GM12878 (cell line): ENCODE measurements around the gene LURAP1L. TPM values are rescaled to one million over a fixed set of nuclear protein-coding genes. Genes with fewer than 3 reads are reported as not detected.

Experiments used
- ATAC-seq: fragments of 200-7000 bp; cut with Tn5 transposase; 3 replicates; pipeline ENCODE4 v1.9.1; 2020; ENCODE audit warnings: mild to moderate bottlenecking, moderate library complexity
- BruUV-seq: library from RNA; stranded (reverse); fragments of 400-500 nt; replicated peaks from 2 replicates; lab custom pipeline; 2021; lab: Mats Ljungman, UMichigan
- CTCF ChIA-PET: fragments of 300-600 bp; sonication (Branson Sonifier 250); formaldehyde crosslinking; extraction: SDS; loops from one replicate; lab custom pipeline; 2021; ENCODE audit warnings: inconsistent platforms; lab: Yijun Ruan, JAX
- POLR2A ChIA-PET: fragments of 350-600 bp; formaldehyde crosslinking; extraction: SDS; loops from one replicate; lab custom pipeline; 2021; ENCODE audit warnings: inconsistent platforms; lab: Charles Lee
- RAD21 ChIA-PET: fragments of 300-600 bp; sonication (Branson Sonifier 250); formaldehyde crosslinking; loops from one replicate; lab custom pipeline; 2023; ENCODE audit warnings: antibody characterized with exemption; ENCODE audit not compliant: unreplicated experiment; lab: Charles Lee
- SMC1A ChIA-PET: fragments of 300-600 bp; sonication (Branson Sonifier 250); formaldehyde crosslinking; loops from one replicate; lab custom pipeline; 2023; ENCODE audit not compliant: unreplicated experiment, uncharacterized antibody; lab: Charles Lee
- DNase-seq: peaks from one replicate; pipeline ENCODE4 v3.0.0-alpha.2; 2011; ENCODE audit warnings: low read depth, low spot score
- FAIRE-seq: peaks from 3 replicates; lab custom pipeline; 2011; peaks lifted over from hg19 to GRCh38; lab: Jason Lieb, UNC
- H2AFZ ChIP-seq: 2 replicates; pipeline ENCODE4 v1.6.0; 2011; ENCODE audit warnings: low read depth, low read length, control low read depth; ENCODE audit not compliant: control insufficient read depth
- H3K27ac ChIP-seq: 2 replicates; pipeline ENCODE4 v1.5.1; 2011; ENCODE audit warnings: control low read depth; ENCODE audit not compliant: control insufficient read depth, insufficient read depth
- H3K27me3 ChIP-seq, 2 experiments: replicated peaks in 1 of 2; 2 replicates each; pipeline versions ENCODE4 v1.6.0 to v1.6.1; 2011; ENCODE audit warnings: low read length in 1 of 2; ENCODE audit not compliant: control insufficient read depth in 2 of 2, insufficient read depth in 2 of 2
- H3K36me3 ChIP-seq, 2 experiments: 2 replicates each; pipeline ENCODE4 v1.5.1; 2011; ENCODE audit warnings: low read length in 1 of 2; ENCODE audit not compliant: control insufficient read depth in 2 of 2, insufficient read depth in 2 of 2
- H3K4me1 ChIP-seq: 2 replicates; pipeline ENCODE4 v1.6.1; 2011; ENCODE audit warnings: mild to moderate bottlenecking, low read length, moderate library complexity, mixed read lengths; ENCODE audit not compliant: control insufficient read depth, insufficient read depth
- H3K4me2 ChIP-seq: 2 replicates; pipeline ENCODE4 v1.6.0; 2011; ENCODE audit warnings: control low read depth; ENCODE audit not compliant: control insufficient read depth, insufficient read depth
- H3K4me3 ChIP-seq: fragments of 200-600 bp; sonication (generic); 2 replicates; pipeline ENCODE4 v1.5.1; 2016
- H3K79me2 ChIP-seq: 2 replicates; pipeline ENCODE4 v1.6.0; 2011; ENCODE audit warnings: low read length; ENCODE audit not compliant: control insufficient read depth, insufficient read depth
- H3K9ac ChIP-seq: 2 replicates; pipeline ENCODE4 v1.8.0; 2011; ENCODE audit warnings: low read length, control low read depth, mixed read lengths; ENCODE audit not compliant: control insufficient read depth, insufficient read depth
- H3K9me3 ChIP-seq: replicated peaks from 3 replicates; pipeline ENCODE4 v1.5.1; 2011; ENCODE audit warnings: mild to moderate bottlenecking, low read length; ENCODE audit not compliant: control insufficient read depth, insufficient read depth
- H4K20me1 ChIP-seq: 2 replicates; pipeline ENCODE4 v1.6.0; 2011; ENCODE audit not compliant: control insufficient read depth, insufficient read depth
- BHLHE40 ChIP-seq, 2 experiments: fragments of 450-650 bp in 1 of 2; IDR thresholded peaks; 2 replicates each; pipeline ENCODE4 v1.6.1; 2011 to 2017; ENCODE audit warnings: low read depth in 2 of 2, borderline replicate concordance in 1 of 2, improper control_type of control experiment in 1 of 2, low read length in 1 of 2, mild to moderate bottlenecking in 1 of 2
- CREM ChIP-seq: IDR thresholded peaks from 2 replicates; pipeline ENCODE4 v1.6.1; 2014; ENCODE audit warnings: antibody characterized with exemption, low read depth
- EP300 ChIP-seq, 2 experiments: fragments of 150-350 bp in 1 of 2; IDR thresholded peaks; 2 replicates each; pipeline ENCODE4 v1.6.1; 2011 to 2012; ENCODE audit warnings: low read depth in 2 of 2, low read length in 2 of 2, borderline replicate concordance in 1 of 2, improper control_type of control experiment in 1 of 2, inconsistent platforms in 1 of 2; ENCODE audit not compliant: control insufficient read depth in 1 of 2
- HSF1 ChIP-seq: fragments of 150-350 bp; IDR thresholded peaks from 2 replicates; pipeline ENCODE4 v1.6.1; 2014; ENCODE audit warnings: mild to moderate bottlenecking, low read depth, low read length
- MEF2A ChIP-seq: IDR thresholded peaks from 2 replicates; pipeline ENCODE4 v1.6.1; 2011; ENCODE audit warnings: low read depth, mild to moderate bottlenecking, low read length, moderate library complexity; ENCODE audit not compliant: insufficient read depth
- WGBS: methylation state at CpG from one replicate; pipeline ENCODE4 v1.1.6; 2016; ENCODE audit warnings: low lambda C conversion rate; ENCODE audit not compliant: insufficient replicate concordance, insufficient coverage; ENCODE audit errors: missing lambda C conversion rate; 5-methylcytosine and 5-hydroxymethylcytosine counted together
- in situ Hi-C: fragments of 300-500 bp; cut with MboI; formaldehyde crosslinking; loops from 9 replicates; pipeline ENCODE4 v1.14.3; 2018; ENCODE audit warnings: mixed read lengths
- intact Hi-C: fragments of 100-400 bp; cut with micrococcal nuclease; formaldehyde crosslinking; loops from one replicate; pipeline ENCODE4 v1.14.2; 2022; ENCODE audit not compliant: unreplicated experiment
- polyA plus RNA-seq, 11 experiments: library from polyadenylated mRNA; depleted of rRNA in 4 of 11; unstranded in 6 of 11; stranded (reverse) in 5 of 11; fragments of >200 nt; fragmentation: Nextera tagmentation in 4 of 11; fragmentation: Illumina TruSeq in 1 of 11; extraction: Ambion mirVana in 4 of 11; extraction: Trizol in 1 of 11; gene quantifications; 1 replicate in 1 of 11; 2 replicates in 10 of 11; pipeline versions ENCODE4 v1.2.1 to v1.2.3, GENCODE V29; 2011 to 2016; ENCODE audit warnings: inconsistent platforms in 2 of 11, missing spikeins in 2 of 11, low read depth in 1 of 11
- total RNA-seq, 4 experiments: library from RNA; depleted of rRNA in 3 of 4; stranded (reverse); fragments of >200 nt in 3 of 4; fragmentation: Illumina TruSeq in 1 of 4; extraction: Trizol in 1 of 4; gene quantifications; 2 replicates each; pipeline versions ENCODE4 v1.2.1 to v1.2.3, GENCODE V29; 2013 to 2021

The LURAP1L gene
- total and polyA plus RNA-seq, 10 of the 15 experiments (the other 5 are each of a cell fraction or from before 2014, with no cell fraction given), result 0.19 to 3.7 (median 0.69) TPM

GRCh38 chr9:12794101-12794799 is 19.4 kb downstream of the LURAP1L start (continued):
- TF ChIP-seq BHLHE40 (IDR thresholded peaks at IDR 0.05; ENCODE audit: borderline replicate concordance in 1 of 2, low read depth in 2 of 2, low read length in 1 of 2), result no peak
- TF ChIP-seq HSF1, result no peak
- TF ChIP-seq EP300 (IDR thresholded peaks at IDR 0.05; ENCODE audit: borderline replicate concordance in 1 of 2, control insufficient read depth in 1 of 2, low read depth in 2 of 2, low read length in 2 of 2), result no peak

DNA sequence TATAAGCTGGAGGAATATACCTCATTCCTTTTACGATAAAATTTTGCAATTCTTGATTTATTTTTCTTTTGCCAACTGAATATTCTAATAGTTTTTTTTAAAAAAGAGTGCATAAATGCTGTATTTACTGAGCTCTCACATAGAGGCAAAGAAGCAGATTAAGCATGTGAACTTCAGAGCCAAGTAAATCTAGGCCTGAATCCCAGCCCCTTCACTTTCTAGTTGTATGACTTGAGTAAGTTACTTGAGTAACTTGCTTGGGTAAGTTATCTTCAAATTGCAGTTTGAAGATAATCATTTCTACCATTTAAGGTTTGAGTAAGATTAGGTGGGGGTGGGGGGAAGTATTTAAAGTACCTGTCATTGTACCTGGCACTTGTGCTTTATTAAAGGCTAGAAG is 21.8 kb downstream of the LURAP1L start:
- intact Hi-C loops, result no loop called here
- no peak for DNase-seq
- TF ChIP-seq CREM, result no peak
- no peak for TF ChIP-seq MEF2A
- no peaks in the 10 kb centered on the region for H3K79me2 ChIP-seq
- CTCF ChIA-PET, result interaction anchor here (2.2 kb wide), 1 partner anchor 20 kb away, joined by 11 read pairs; no protein-coding TSS in a partner anchor
- BruUV-seq, result no TSS peak
- H3K27ac ChIP-seq, result no peak overlapping the region
- H3K4me1 ChIP-seq, result no peaks in the 10 kb centered on the region
- SMC1A ChIA-PET, result interaction anchor here (1.1 to 2.8 kb wide), 3 partner anchors 13 to 21 kb away, joined by 3 to 17 read pairs (median 13); no protein-coding TSS in a partner anchor
- no peaks in the 10 kb centered on the region for H4K20me1 ChIP-seq
- in situ Hi-C loops, result no loop called here
- no peak overlapping the region for H3K9ac ChIP-seq
- H3K4me2 ChIP-seq, result no peak overlapping the region
- RAD21 ChIA-PET, result no interaction called here
- no peaks in the 10 kb centered on the region for H3K27me3 ChIP-seq
- no peaks in the 10 kb centered on the region for H3K36me3 ChIP-seq
- no peak overlapping the region for H2AFZ ChIP-seq
- ATAC-seq, result no peak
- no peak for FAIRE-seq
- WGBS, result 0% methylated on average over 1 of the region's 1 CpG
- POLR2A ChIA-PET, result no interaction called here
- H3K4me3 ChIP-seq, result no peak overlapping the region
- H3K9me3 ChIP-seq, result no peaks in the 10 kb centered on the region
